NCI-H2107 treated with DMSO at 0.1 percent for 48 hours (cell line): Measurements from ENCODE around the gene IFI35.
A peak's percentile ranks its signal among the peaks of the same experiment; 100 is the strongest.
"Not testable (repeated sequence)": the region's sequence is repeated elsewhere in the genome, so short reads cannot be mapped to it uniquely, and the experiment has no call there.

Experiments
- DNase-seq: peaks from one replicate; lab custom pipeline; 2025; ENCODE audit not compliant: unreplicated experiment; lab: John Stamatoyannopoulos, UW

Gene IFI35

GRCh38 chr17:42997390-42997983, 9.1 kb upstream of the IFI35 start:
- DNase-seq = peak; percentile 35

- DNase-seq = peak; percentile 97
These were observed 8.3 kb upstream of the IFI35 start, which contains the start of gene RPL27 for GRCh38 chr17:42997984-42998938. RPL27 (plus strand) TSS chr17:42998419; CDS start chr17:42998751, 332 bp downstream.

DNA sequence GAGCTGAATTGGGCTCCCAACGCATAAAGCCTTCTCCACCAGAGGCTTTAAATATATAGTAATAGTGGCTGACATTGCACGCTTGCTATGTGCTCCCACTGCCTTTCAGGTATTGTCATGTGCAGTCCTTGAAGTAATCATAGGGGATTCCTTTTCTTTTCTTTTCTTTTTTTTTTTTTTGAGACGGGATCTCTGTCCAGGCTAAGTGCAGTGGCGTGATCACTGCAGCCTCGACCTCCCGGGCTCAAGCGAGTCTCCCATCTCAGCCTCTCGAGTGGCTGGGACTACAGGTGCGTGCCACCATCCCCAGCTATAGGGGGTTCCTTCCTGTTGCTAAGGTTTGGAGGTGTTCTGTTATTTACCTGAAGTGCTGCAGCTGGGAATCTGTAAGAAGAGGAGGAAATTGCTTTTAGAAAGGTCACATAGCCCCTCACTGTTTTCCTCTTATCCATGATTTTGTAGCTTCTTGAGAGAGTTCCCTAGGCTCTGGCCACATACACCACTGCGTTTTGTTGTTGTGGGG, 7.5 kb upstream of the IFI35 start:
- DNase-seq = no peak

- DNase-seq = not testable (repeated sequence)
These were observed 5.7 kb upstream of the IFI35 start for GRCh38 chr17:43000894-43001293.

- no peak for DNase-seq
These were observed 2.9 kb upstream of the IFI35 start for GRCh38 chr17:43003542-43004172.

DNA sequence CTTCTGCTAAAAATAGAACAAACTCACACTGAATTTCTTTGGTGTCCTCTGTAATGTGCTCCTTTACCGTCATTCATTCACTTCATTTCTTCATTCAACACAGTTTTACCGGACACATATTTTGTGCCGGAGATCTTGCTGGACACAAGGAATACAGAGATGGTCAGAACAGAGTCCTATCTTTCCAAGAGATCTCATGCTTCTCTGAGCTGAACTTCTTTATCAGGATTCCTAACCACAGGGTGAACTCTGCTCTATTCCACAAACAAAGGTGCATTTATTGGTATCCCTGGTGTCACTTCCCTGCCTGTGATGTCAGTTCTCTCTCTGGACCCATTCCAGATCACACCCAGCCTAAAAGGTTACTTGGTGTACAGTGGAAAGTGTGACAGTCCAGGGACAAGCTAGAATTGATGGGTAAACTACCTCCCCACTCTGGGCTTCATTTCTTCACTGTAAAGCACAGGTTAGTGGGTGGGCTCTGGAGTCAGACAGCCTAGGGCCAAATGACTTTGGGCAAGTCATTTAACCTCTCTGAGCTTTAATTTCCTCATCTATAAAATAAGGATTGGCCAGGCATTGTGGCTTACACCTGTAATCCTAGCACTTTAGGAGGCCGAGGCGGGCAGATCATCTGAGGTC, 4.2 kb downstream of the IFI35 start:
- DNase-seq = no peak

- no peak for DNase-seq
These were observed 5.3 kb downstream of the IFI35 start for GRCh38 chr17:43011728-43012472.

GRCh38 chr17:43013296-43013695, 6.7 kb downstream of the IFI35 start:
- DNase-seq = no peak

GRCh38 chr17:43014020-43014648, 7.5 kb downstream of the IFI35 start:
- no peak for DNase-seq

GRCh38 chr17:43014649-43015542, 8.3 kb downstream of the IFI35 start:
- DNase-seq = no peak

DNA sequence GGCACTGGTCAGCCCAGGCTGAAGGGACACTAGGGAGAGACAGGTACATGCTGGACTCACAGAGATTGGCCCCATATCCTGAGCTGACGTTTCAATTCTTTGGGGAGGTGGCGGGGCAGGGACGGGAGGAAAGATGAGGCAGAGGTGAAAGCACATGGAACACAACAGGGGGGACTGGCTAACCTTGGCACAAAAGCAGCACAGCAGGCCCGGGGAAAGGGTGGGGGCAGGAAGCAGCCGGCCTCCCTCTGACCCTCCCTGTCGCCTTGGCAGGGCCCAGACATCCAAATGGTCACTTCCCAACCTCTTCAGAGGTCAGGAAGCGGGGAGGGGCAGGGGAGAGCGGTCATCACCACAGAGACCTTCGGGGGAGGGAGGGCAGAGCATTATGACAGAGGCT, 9.0 kb downstream of the IFI35 start:
- no peak for DNase-seq

- DNase-seq = no peak
These were observed 9.6 kb downstream of the IFI35 start for GRCh38 chr17:43016216-43016615.

DNA sequence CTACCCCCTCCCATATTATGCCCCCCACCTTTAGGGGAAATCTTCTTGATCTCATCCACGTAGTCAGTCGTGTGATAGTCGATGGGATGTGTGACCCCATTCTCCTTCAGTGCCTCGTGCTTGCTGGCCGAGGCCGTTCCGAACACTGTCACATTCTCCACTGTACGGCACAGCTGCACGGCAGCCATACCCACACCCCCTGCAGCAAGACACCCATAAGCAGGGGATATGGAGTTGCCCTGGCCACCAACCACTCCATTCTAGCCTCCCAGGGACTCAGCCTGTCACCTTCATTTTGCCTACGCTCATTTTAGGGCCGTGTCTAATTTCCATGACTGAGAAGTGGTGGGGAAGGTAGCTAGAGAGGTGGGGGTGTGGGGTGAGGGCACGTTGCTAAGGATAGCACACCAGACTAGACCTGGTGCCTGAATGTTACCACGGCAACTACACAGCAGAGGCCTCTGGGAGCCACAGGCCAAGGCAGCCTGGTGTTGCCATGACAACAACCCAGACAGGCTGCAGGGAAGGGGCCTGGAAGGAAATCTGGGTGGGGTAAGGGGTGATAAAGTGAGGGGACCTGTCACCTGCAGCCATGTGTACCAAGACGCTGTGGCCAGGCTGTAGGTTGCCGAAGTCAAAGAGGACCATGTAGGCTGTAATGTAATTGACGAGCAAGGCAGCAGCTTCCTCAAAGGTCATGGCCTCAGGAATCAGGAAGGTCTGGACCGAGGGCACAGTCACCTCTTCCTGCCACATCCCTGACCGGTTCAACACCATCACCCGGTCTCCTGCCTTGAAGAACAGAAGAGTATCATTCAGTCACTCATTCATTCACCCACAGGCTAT, 11.6 kb downstream of the IFI35 start:
- DNase-seq = no peak

GRCh38 chr17:43018932-43019331, 12.3 kb downstream of the IFI35 start:
- DNase-seq = no peak

- DNase-seq = no peak
These were observed 12.8 kb downstream of the IFI35 start for GRCh38 chr17:43019418-43019817.

- DNase-seq = no peak
These were observed 13.5 kb downstream of the IFI35 start for GRCh38 chr17:43020030-43020621.
